NAMALWA (cell line): Measurements from ENCODE around the gene ALG1L2.
"Not testable (repeated sequence)": the region's sequence is repeated elsewhere in the genome, so short reads cannot be mapped to it uniquely, and the experiment has no call there.

ENCODE experiments used
- DNase-seq: peaks from one replicate; pipeline ENCODE4 v3.0.0-alpha.2; 2015; ENCODE audit warnings: low spot score

Gene ALG1L2

GRCh38 chr3:130122891-130123775 is 41.5 kb downstream of the ALG1L2 start:
- DNase-seq: not testable (repeated sequence)

- not testable (repeated sequence) for DNase-seq
Measured at GRCh38 chr3:130125406-130125805, 43.8 kb downstream of the ALG1L2 start.

- not testable (repeated sequence) for DNase-seq
Measured at GRCh38 chr3:130136337-130136736, 54.7 kb downstream of the ALG1L2 start.

- not testable (repeated sequence) for DNase-seq
Measured at GRCh38 chr3:130137685-130138084, 56.1 kb downstream of the ALG1L2 start.

GRCh38 chr3:130138992-130139391 is 57.4 kb downstream of the ALG1L2 start:
- DNase-seq: not testable (repeated sequence)

GRCh38 chr3:130140756-130141155 is 59.1 kb downstream of the ALG1L2 start:
- DNase-seq: not testable (repeated sequence)

GRCh38 chr3:130143648-130144327 is 62.2 kb downstream of the ALG1L2 start:
- not testable (repeated sequence) for DNase-seq

- not testable (repeated sequence) for DNase-seq
Measured at GRCh38 chr3:130144328-130144650, 62.7 kb downstream of the ALG1L2 start.

- not testable (repeated sequence) for DNase-seq
Measured at GRCh38 chr3:130145456-130145855, 63.8 kb downstream of the ALG1L2 start.

- not testable (repeated sequence) for DNase-seq
Measured at GRCh38 chr3:130146465-130146864, 64.8 kb downstream of the ALG1L2 start.
